Smooth muscle cell (in vitro differentiated cells): Measurements from ENCODE around the gene LIMS2. TPM values are rescaled to one million over a fixed set of nuclear protein-coding genes. Genes with fewer than 3 reads are reported as not detected.

ENCODE experiments used
- DNase-seq: peaks from one replicate; lab custom pipeline; 2025; ENCODE audit not compliant: unreplicated experiment; lab: John Stamatoyannopoulos, UW
- H2AFZ ChIP-seq: fragments of 200-600 bp; sonication (generic); 2 replicates; pipeline ENCODE4 v1.6.0; 2016; ENCODE audit warnings: antibody characterized with exemption, low read depth, mild to moderate bottlenecking
- H3F3A ChIP-seq: fragments of 200-600 bp; sonication (generic); 2 replicates; pipeline ENCODE4 v1.6.0; 2017; ENCODE audit warnings: antibody characterized with exemption, low read depth
- H3K27ac ChIP-seq: fragments of 200-600 bp; sonication (generic); 2 replicates; pipeline ENCODE4 v1.5.1; 2016; ENCODE audit warnings: low read depth, mild to moderate bottlenecking
- H3K27me3 ChIP-seq: fragments of 200-600 bp; sonication (generic); 2 replicates; pipeline ENCODE4 v1.6.1; 2016; ENCODE audit warnings: low read depth, mild to moderate bottlenecking
- H3K36me3 ChIP-seq: fragments of 200-600 bp; sonication (generic); 2 replicates; pipeline ENCODE4 v1.5.1; 2016; ENCODE audit warnings: low read depth
- H3K4me1 ChIP-seq: fragments of 200-600 bp; sonication (generic); 2 replicates; pipeline ENCODE4 v1.5.1; 2016; ENCODE audit warnings: low read depth
- H3K4me2 ChIP-seq: fragments of 200-600 bp; sonication (generic); 2 replicates; pipeline ENCODE4 v1.6.0; 2016; ENCODE audit warnings: mild to moderate bottlenecking
- H3K4me3 ChIP-seq: fragments of 200-600 bp; sonication (generic); 2 replicates; pipeline ENCODE4 v1.5.1; 2016; ENCODE audit warnings: mild to moderate bottlenecking
- H3K79me2 ChIP-seq: fragments of 200-600 bp; sonication (generic); 2 replicates; pipeline ENCODE4 v1.6.0; 2016; ENCODE audit warnings: low read depth, mild to moderate bottlenecking
- H3K9ac ChIP-seq: fragments of 200-600 bp; sonication (generic); 2 replicates; pipeline ENCODE4 v1.6.0; 2016; ENCODE audit warnings: low read depth
- H3K9me3 ChIP-seq: fragments of 200-600 bp; sonication (generic); replicated peaks from 2 replicates; pipeline ENCODE4 v1.5.1; 2016; ENCODE audit warnings: low read depth
- H4K20me1 ChIP-seq: fragments of 200-600 bp; sonication (generic); 2 replicates; pipeline ENCODE4 v1.6.0; 2016; ENCODE audit warnings: low read depth
- CTCF ChIP-seq: fragments of 200-600 bp; sonication (generic); IDR thresholded peaks from 2 replicates; pipeline ENCODE4 v1.5.1; 2017; ENCODE audit warnings: borderline replicate concordance, mild to moderate bottlenecking, antibody characterized with exemption; ENCODE audit not compliant: insufficient read depth, poor library complexity, severe bottlenecking
- WGBS: methylation state at CpG from one replicate; pipeline ENCODE4 v1.1.7; 2016; ENCODE audit warnings: low lambda C conversion rate; 5-methylcytosine and 5-hydroxymethylcytosine counted together
- polyA plus RNA-seq: library from polyadenylated mRNA; unstranded; fragments of >200 nt; fragmentation: Nextera tagmentation; extraction: Ambion mirVana; gene quantifications from 2 replicates; pipeline ENCODE4 v1.2.1, GENCODE V29; 2016
- total RNA-seq: library from RNA; depleted of rRNA; stranded (reverse); fragments of >200 nt; gene quantifications from 2 replicates; pipeline ENCODE4 v1.2.3, GENCODE V29; 2014

LIMS2 gene
- total and polyA plus RNA-seq, 2 experiments from 2014 or later = 8.4 to 22.3 TPM

- Histone ChIP-seq H3K4me2 (no peak overlapping the region), H3K4me3 (no peak overlapping the region), H3K9me3 (no peaks in the 10 kb centered on the region), H2AFZ (no peak overlapping the region), H3F3A (peaks cover 12% of the 10 kb centered on the region), H3K9ac (no peak overlapping the region), H3K79me2 (no peaks in the 10 kb centered on the region), H3K36me3 (no peaks in the 10 kb centered on the region), H3K27ac (no peak overlapping the region), H4K20me1 (no peaks in the 10 kb centered on the region), H3K27me3 (peaks cover 13% of the 10 kb centered on the region), H3K4me1 (peaks cover 7% of the 10 kb centered on the region)
- WGBS = 89% methylated on average over 6 of the region's 6 CpGs
- DNase-seq = no peak
- TF ChIP-seq CTCF = no peak
Observed at GRCh38 chr2:127678991-127679390, 3.7 kb upstream of the LIMS2 start.

- H3K4me1 ChIP-seq = peaks cover 7% of the 10 kb centered on the region
- H2AFZ ChIP-seq = no peak overlapping the region
- TF ChIP-seq CTCF = no peak
- no peaks in the 10 kb centered on the region for H3K36me3 ChIP-seq
- no peak overlapping the region for H3K4me3 ChIP-seq
- no peaks in the 10 kb centered on the region for H4K20me1 ChIP-seq
- DNase-seq = no peak
- no peak overlapping the region for H3K9ac ChIP-seq
- peaks cover 13% of the 10 kb centered on the region for H3K27me3 ChIP-seq
- no peaks in the 10 kb centered on the region for H3K79me2 ChIP-seq
- H3K27ac ChIP-seq = no peak overlapping the region
- H3F3A ChIP-seq = peaks cover 10% of the 10 kb centered on the region
- 90% methylated on average over 10 of the region's 10 CpGs for WGBS
- H3K4me2 ChIP-seq = no peak overlapping the region
- H3K9me3 ChIP-seq = no peaks in the 10 kb centered on the region
Observed at GRCh38 chr2:127678531-127678930, 3.2 kb upstream of the LIMS2 start.

GRCh38 chr2:127676906-127677305, 1.6 kb upstream of the LIMS2 start:
- Histone ChIP-seq H3K4me3 (no peak overlapping the region), H3K27ac (no peak overlapping the region), H3F3A (peaks cover 4% of the 10 kb centered on the region), H3K79me2 (no peaks in the 10 kb centered on the region), H3K36me3 (no peaks in the 10 kb centered on the region), H3K9me3 (no peaks in the 10 kb centered on the region), H4K20me1 (no peaks in the 10 kb centered on the region), H3K4me1 (peaks cover 7% of the 10 kb centered on the region), H3K4me2 (no peak overlapping the region), H3K27me3 (peaks cover 13% of the 10 kb centered on the region), H3K9ac (no peak overlapping the region), H2AFZ (no peak overlapping the region)
- TF ChIP-seq CTCF = no peak
- WGBS = 92% methylated on average over 2 of the region's 2 CpGs
- no peak for DNase-seq
